Activated naive CD4-positive, alpha-beta T cell treated with anti-CD3 and anti-CD28 coated beads, Interleukin-2, amount 10 ng/mL, durations not matched to agents 7 days and 5 days (primary cell): ENCODE measurements around the gene CACNG3.
A peak's percentile ranks its signal among the peaks of the same experiment; 100 is the strongest.
"Not testable (repeated sequence)": the region's sequence is repeated elsewhere in the genome, so short reads cannot be mapped to it uniquely, and the experiment has no call there.

Experiments
- CTCF ChIA-PET: fragments of 350-600 bp; sonication (Branson Sonifier 250); formaldehyde crosslinking; loops from one replicate; lab custom pipeline; 2021; ENCODE audit warnings: antibody characterized with exemption; lab: Charles Lee
- DNase-seq: peaks from one replicate; pipeline ENCODE4 v3.0.0-alpha.2; 2020
- H3K27ac Mint-ChIP-seq: one replicate; pipeline ENCODE4 v1.8.0; 2021; ENCODE audit warnings: mild to moderate bottlenecking, moderate library complexity, mixed read lengths
- H3K27me3 Mint-ChIP-seq: one replicate; pipeline ENCODE4 v1.8.0; 2021; ENCODE audit warnings: mild to moderate bottlenecking, mixed read lengths
- H3K36me3 Mint-ChIP-seq: one replicate; pipeline ENCODE4 v1.8.0; 2021; ENCODE audit warnings: mixed read lengths
- H3K4me1 Mint-ChIP-seq: one replicate; pipeline ENCODE4 v1.8.0; 2021; ENCODE audit warnings: mixed read lengths
- H3K4me3 Mint-ChIP-seq: one replicate; pipeline ENCODE4 v1.8.0; 2021; ENCODE audit warnings: mild to moderate bottlenecking, moderate library complexity, mixed read lengths
- H3K9me3 Mint-ChIP-seq: one replicate; pipeline ENCODE4 v1.8.0; 2021; ENCODE audit warnings: mixed read lengths

CACNG3 gene

GRCh38 chr16:24291932-24292331 lies 35.8 kb downstream of the CACNG3 start:
- Mint-ChIP-seq H3K27ac (no peak overlapping the region), H3K36me3 (no peaks in the 10 kb centered on the region), H3K9me3 (no peaks in the 10 kb centered on the region), H3K4me1 (no peaks in the 10 kb centered on the region), H3K4me3 (no peak overlapping the region), H3K27me3 (peaks cover 23% of the 10 kb centered on the region)
- no peak for DNase-seq
- CTCF ChIA-PET = no interaction called here

- no peak for DNase-seq
- CTCF ChIA-PET = no interaction called here
- Mint-ChIP-seq H3K4me1 (no peaks in the 10 kb centered on the region), H3K27ac (no peak overlapping the region), H3K36me3 (no peaks in the 10 kb centered on the region), H3K27me3 (peaks cover 24% of the 10 kb centered on the region), H3K9me3 (no peaks in the 10 kb centered on the region), H3K4me3 (no peak overlapping the region)
Observed at GRCh38 chr16:24294131-24294530, 38.0 kb downstream of the CACNG3 start.

GRCh38 chr16:24297375-24297774 lies 41.2 kb downstream of the CACNG3 start:
- Mint-ChIP-seq H3K36me3 (no peaks in the 10 kb centered on the region), H3K4me1 (no peaks in the 10 kb centered on the region), H3K4me3 (no peak overlapping the region), H3K27me3 (peaks cover 26% of the 10 kb centered on the region), H3K9me3 (no peaks in the 10 kb centered on the region), H3K27ac (no peak overlapping the region)
- no peak for DNase-seq
- CTCF ChIA-PET = no interaction called here

- DNase-seq = no peak
- CTCF ChIA-PET = no interaction called here
- Mint-ChIP-seq H3K36me3 (no peaks in the 10 kb centered on the region), H3K27ac (no peak overlapping the region), H3K9me3 (no peaks in the 10 kb centered on the region), H3K27me3 (peaks cover 21% of the 10 kb centered on the region), H3K4me1 (no peaks in the 10 kb centered on the region), H3K4me3 (no peak overlapping the region)
Observed at GRCh38 chr16:24298548-24299167, 42.5 kb downstream of the CACNG3 start.

- DNase-seq, H3K9me3 Mint-ChIP-seq, H3K27ac Mint-ChIP-seq, H3K36me3 Mint-ChIP-seq, H3K4me1 Mint-ChIP-seq, H3K4me3 Mint-ChIP-seq, CTCF ChIA-PET: not testable (repeated sequence)
- peaks cover 16% of the 10 kb centered on the region for H3K27me3 Mint-ChIP-seq
Observed at GRCh38 chr16:24300750-24301149, 44.6 kb downstream of the CACNG3 start.

DNA sequence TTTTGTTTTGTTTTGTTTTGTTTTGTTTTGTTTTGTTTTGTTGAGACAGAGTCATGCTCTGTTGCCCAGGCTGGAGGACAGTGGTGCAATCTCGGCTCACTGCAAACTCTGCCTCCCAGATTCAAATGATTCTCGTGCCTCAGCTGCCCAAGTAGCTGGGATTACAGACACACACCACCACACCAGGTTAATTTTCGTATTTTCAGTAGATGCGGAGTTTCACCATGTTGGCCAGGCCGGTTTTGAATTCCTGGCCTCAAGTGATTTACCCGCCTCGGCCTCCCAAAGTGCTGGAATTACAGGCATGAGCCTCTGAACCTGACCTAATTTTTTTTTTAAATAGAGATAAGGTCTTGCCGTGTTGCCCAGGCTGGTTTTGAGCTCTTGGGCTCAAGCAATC lies 46.5 kb downstream of the CACNG3 start:
- Mint-ChIP-seq H3K9me3 (no peaks in the 10 kb centered on the region), H3K4me3 (no peak overlapping the region), H3K27me3 (peaks cover 10% of the 10 kb centered on the region), H3K4me1 (no peaks in the 10 kb centered on the region), H3K27ac (no peak overlapping the region), H3K36me3 (no peaks in the 10 kb centered on the region)
- no peak for DNase-seq
- CTCF ChIA-PET = no interaction called here

- DNase-seq = no peak
- H3K36me3 Mint-ChIP-seq = no peaks in the 10 kb centered on the region
- H3K9me3 Mint-ChIP-seq = no peaks in the 10 kb centered on the region
- H3K4me1 Mint-ChIP-seq = no peaks in the 10 kb centered on the region
- no peak overlapping the region for H3K27ac Mint-ChIP-seq
- CTCF ChIA-PET = no interaction called here
- no peak overlapping the region for H3K4me3 Mint-ChIP-seq
- H3K27me3 Mint-ChIP-seq = peaks cover 10% of the 10 kb centered on the region
Observed at GRCh38 chr16:24308200-24308599, 52.1 kb downstream of the CACNG3 start.

DNA sequence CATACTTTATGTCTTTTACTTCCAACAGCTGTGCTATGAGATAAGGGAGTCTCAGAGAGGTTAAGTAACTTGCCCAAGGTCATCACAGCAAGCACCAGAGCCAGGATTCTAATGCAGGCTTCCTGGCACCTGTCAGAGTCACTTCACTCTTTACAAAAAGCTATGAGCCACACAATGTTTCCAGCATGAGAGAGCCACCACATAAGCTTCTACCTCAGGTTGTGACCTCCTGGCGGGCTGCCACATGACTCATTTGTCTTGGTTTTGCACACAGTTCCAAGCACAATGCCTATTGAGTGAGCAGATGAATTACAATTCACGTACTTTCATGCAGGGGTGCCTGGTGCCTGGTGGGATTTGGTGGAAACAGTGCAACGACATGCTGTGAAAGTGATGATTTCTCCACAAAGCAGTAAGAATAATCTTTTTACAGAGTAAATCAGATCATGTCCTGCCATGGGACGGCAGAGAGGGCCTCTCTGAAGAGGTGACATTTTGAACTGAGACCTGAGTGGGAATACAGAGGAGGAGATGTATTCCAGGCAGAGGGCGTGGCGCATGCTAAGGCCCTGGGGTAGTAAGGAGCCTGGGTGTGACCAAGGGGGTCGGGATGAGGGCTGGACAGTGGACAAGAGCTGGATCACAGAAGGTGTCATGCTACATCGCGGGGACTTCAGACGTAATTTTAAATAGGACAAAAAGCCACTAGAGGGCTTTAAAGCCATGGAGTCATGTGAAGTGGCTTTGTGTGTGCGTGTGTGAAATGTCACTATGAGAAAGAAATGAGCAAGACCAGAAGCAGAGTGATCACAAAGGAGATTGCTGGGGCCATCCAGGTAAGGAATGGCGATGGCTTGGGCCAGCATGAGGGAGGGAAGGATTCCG lies 53.4 kb downstream of the CACNG3 start:
- no peaks in the 10 kb centered on the region for H3K9me3 Mint-ChIP-seq
- no peak for DNase-seq
- H3K27me3 Mint-ChIP-seq = peaks cover 10% of the 10 kb centered on the region
- CTCF ChIA-PET = no interaction called here
- H3K27ac Mint-ChIP-seq = no peak overlapping the region
- no peak overlapping the region for H3K4me3 Mint-ChIP-seq
- no peaks in the 10 kb centered on the region for H3K4me1 Mint-ChIP-seq
- H3K36me3 Mint-ChIP-seq = no peaks in the 10 kb centered on the region

DNA sequence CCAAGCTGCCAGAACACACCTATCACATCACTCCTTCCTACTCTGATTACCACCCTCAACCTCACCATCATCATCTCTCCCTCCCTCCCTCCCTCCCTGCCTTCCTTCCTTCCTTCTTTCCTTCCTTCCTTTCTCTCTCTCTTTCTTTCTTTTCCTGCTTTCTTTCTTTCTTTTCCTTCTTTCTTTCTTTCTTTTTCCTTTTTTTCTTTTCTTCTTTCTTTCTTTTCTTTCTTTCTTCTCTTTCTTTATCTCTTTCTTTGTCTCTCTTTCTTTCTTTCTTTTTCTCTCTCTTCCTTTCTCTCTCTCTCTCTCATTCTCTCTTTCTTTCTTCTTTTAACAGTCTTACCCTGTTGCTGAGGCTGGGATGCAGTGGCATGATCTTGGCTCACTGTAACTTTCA lies 59.2 kb downstream of the CACNG3 start:
- CTCF ChIA-PET = no interaction called here
- H3K36me3 Mint-ChIP-seq = no peaks in the 10 kb centered on the region
- DNase-seq = no peak
- H3K27ac Mint-ChIP-seq = peak overlapping the region; percentile 62
- H3K27me3 Mint-ChIP-seq = peaks cover 36% of the 10 kb centered on the region
- H3K4me3 Mint-ChIP-seq = no peak overlapping the region
- H3K9me3 Mint-ChIP-seq = no peaks in the 10 kb centered on the region
- no peaks in the 10 kb centered on the region for H3K4me1 Mint-ChIP-seq

- Mint-ChIP-seq H3K36me3 (no peaks in the 10 kb centered on the region), H3K27me3 (peaks cover 33% of the 10 kb centered on the region), H3K4me3 (no peak overlapping the region), H3K27ac (no peak overlapping the region), H3K9me3 (no peaks in the 10 kb centered on the region), H3K4me1 (no peaks in the 10 kb centered on the region)
- no peak for DNase-seq
- CTCF ChIA-PET = no interaction called here
Observed at GRCh38 chr16:24318680-24319079, 62.5 kb downstream of the CACNG3 start.

DNA sequence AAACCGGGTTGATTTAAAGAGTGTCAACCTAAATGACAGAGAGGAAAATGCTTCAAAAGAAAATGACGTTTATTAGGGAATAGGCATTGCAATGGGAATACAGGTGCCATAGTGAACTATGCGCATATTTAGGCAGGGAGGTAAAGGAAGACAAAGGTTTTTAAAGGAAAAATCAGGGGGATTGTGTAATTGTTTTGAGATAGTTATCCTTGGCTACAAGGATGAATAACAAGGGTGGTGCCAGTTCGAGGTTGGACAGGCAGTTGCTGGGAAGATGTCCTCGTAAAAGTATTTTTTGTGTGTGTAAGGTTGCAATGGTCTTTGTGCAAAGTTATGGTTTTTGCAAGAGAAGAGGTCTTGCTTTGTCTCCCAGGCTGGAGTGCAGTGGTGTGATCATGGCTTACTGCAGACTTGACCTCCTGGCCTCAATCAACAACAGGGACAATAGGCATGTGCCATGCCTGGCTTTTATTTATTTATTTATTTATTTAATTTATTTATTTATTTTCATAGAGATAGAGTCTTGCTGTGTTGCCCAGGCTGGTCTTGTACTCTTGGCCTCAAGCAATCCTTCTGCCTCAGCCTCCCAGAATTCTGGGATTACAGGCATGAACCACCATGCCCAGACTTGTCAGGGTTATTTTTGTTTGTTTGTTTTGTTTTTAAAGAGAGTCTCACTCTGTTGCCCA lies 63.1 kb downstream of the CACNG3 start:
- H3K27me3 Mint-ChIP-seq = peaks cover 33% of the 10 kb centered on the region

DNA sequence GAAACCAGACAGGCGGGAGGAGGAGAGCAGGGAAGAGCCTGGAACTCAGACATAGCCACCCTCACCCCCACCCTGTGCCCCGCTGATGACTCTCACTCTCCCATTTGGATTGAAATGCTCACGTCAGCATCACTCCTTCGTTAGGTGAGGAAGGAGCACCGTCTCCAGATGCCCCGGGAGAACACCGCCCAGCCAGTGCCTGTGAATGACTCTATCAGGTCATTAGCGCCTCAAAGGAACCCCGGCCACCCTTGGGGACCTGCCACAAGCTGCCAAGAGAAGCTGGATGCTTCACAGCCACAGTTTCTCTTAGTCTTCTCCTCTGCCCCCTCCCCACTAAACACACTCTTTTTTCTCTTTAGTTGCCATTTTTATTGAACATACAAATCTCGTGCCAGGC lies 66.0 kb downstream of the CACNG3 start:
- no peaks in the 10 kb centered on the region for H3K9me3 Mint-ChIP-seq
- H3K27me3 Mint-ChIP-seq = peaks cover 20% of the 10 kb centered on the region
- DNase-seq = no peak
- no peak overlapping the region for H3K4me3 Mint-ChIP-seq
- no peak overlapping the region for H3K27ac Mint-ChIP-seq
- CTCF ChIA-PET = no interaction called here
- H3K36me3 Mint-ChIP-seq = no peaks in the 10 kb centered on the region
- H3K4me1 Mint-ChIP-seq = no peaks in the 10 kb centered on the region

More for the DNA sequence above, 63.1 kb downstream of the CACNG3 start:
- no peaks in the 10 kb centered on the region for H3K9me3 Mint-ChIP-seq
- no peaks in the 10 kb centered on the region for H3K4me1 Mint-ChIP-seq
- CTCF ChIA-PET = no interaction called here
- H3K27ac Mint-ChIP-seq = no peak overlapping the region
- no peaks in the 10 kb centered on the region for H3K36me3 Mint-ChIP-seq
- DNase-seq = no peak
- no peak overlapping the region for H3K4me3 Mint-ChIP-seq

DNA sequence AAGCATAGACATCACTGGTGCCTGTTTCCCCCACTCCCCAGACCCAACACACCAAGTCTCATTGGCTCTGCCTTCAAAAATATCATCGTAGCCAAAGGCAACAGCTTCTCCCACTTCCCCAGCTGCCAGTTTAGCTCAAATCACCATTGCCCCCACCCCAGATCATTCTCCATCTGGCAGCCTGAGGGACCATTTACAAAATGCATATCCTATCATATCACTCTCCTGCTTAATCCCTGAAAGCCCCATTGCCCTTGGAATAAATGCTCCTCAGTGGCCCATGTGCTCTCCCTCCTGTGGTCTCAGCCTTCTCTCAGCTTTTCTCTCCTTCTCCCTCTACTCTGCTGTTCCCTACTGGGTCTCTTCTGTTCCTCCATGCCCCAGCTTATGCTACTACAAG lies 68.3 kb downstream of the CACNG3 start:
- Mint-ChIP-seq H3K27me3 (peaks cover 14% of the 10 kb centered on the region), H3K4me3 (no peak overlapping the region), H3K9me3 (no peaks in the 10 kb centered on the region), H3K4me1 (no peaks in the 10 kb centered on the region), H3K36me3 (no peaks in the 10 kb centered on the region), H3K27ac (no peak overlapping the region)
- no peak for DNase-seq
- CTCF ChIA-PET = interaction anchor here (0.9 kb wide), 1 partner anchor 15 kb away, joined by 3 read pairs; no protein-coding TSS in a partner anchor

GRCh38 chr16:24328835-24329452 lies 72.8 kb downstream of the CACNG3 start:
- no peaks in the 10 kb centered on the region for H3K36me3 Mint-ChIP-seq
- H3K4me3 Mint-ChIP-seq = no peak overlapping the region
- no peaks in the 10 kb centered on the region for H3K4me1 Mint-ChIP-seq
- DNase-seq = no peak
- no peak overlapping the region for H3K27ac Mint-ChIP-seq
- H3K9me3 Mint-ChIP-seq = no peaks in the 10 kb centered on the region
- CTCF ChIA-PET = no interaction called here
- peaks cover 8% of the 10 kb centered on the region for H3K27me3 Mint-ChIP-seq
